K562 (cell line): Measurements from ENCODE around the gene EML2. TPM values are rescaled to one million over a fixed set of nuclear protein-coding genes. Genes with fewer than 3 reads are reported as not detected.

Experiments
- CAMTA2 ChIP-seq: fragments of 250-450 bp; sonication (Bioruptor Pico); conservative IDR thresholded peaks from 2 replicates; pipeline ENCODE4 v1.5.1; 2022
- EHMT2 ChIP-seq: fragments of 450-650 bp; IDR thresholded peaks from 2 replicates; pipeline ENCODE4 v1.6.1; 2018; ENCODE audit warnings: antibody characterized with exemption
- HDAC1 ChIP-seq, 2 experiments: fragments of 450-650 bp; IDR thresholded peaks; 2 replicates each; pipeline ENCODE4 v1.6.1; 2016 to 2017; ENCODE audit warnings: inconsistent platforms in 1 of 2, mild to moderate bottlenecking in 1 of 2, moderate library complexity in 1 of 2
- HMGN3 ChIP-seq: IDR thresholded peaks from 2 replicates; pipeline ENCODE4 v1.6.1; 2011; ENCODE audit warnings: borderline replicate concordance, low read depth, mild to moderate bottlenecking, mixed read lengths, low read length; ENCODE audit not compliant: insufficient read length; ENCODE audit errors: extremely low read depth
- HNRNPK ChIP-seq: fragments of 200-400 bp; formaldehyde crosslinking; IDR thresholded peaks from one replicate; pipeline ENCODE4 v1.6.1; 2018; ENCODE audit warnings: mild to moderate bottlenecking, low read depth, low read length; ENCODE audit not compliant: poor library complexity, severe bottlenecking
- HNRNPUL1 ChIP-seq: fragments of 200-400 bp; formaldehyde crosslinking; IDR thresholded peaks from 2 replicates; pipeline ENCODE4 v1.6.1; 2017; ENCODE audit warnings: low read length
- KLF13 ChIP-seq: fragments of 450-650 bp; IDR thresholded peaks from 2 replicates; pipeline ENCODE4 v1.6.1; 2016; ENCODE audit warnings: missing genetic modification characterization, low read depth, mild to moderate bottlenecking, missing compliant biosample characterization, moderate library complexity, borderline replicate concordance
- TFAP4 ChIP-seq: sonication (generic); formaldehyde crosslinking; IDR thresholded peaks from 2 replicates; pipeline ENCODE4 v1.8.0; 2022; ENCODE audit warnings: missing genetic modification reagents, mild to moderate bottlenecking, moderate library complexity, borderline replicate concordance
- USF1 ChIP-seq: sonication (generic); formaldehyde crosslinking; IDR thresholded peaks from 2 replicates; pipeline ENCODE4 v1.9.0; 2022; ENCODE audit warnings: mild to moderate bottlenecking, missing genetic modification reagents
- ZHX1 ChIP-seq: fragments of 150-350 bp; conservative IDR thresholded peaks from 2 replicates; pipeline ENCODE4 v1.6.1; 2014; ENCODE audit warnings: low read length
- ZNF561 ChIP-seq: fragments of 450-650 bp; formaldehyde crosslinking; conservative IDR thresholded peaks from 2 replicates; pipeline ENCODE4 v1.4.0; 2020; ENCODE audit warnings: mild to moderate bottlenecking, moderate library complexity
- polyA plus RNA-seq, 8 experiments: library from polyadenylated mRNA; depleted of rRNA in 4 of 8; stranded (reverse) in 5 of 8; unstranded in 3 of 8; fragments of >200 nt; fragmentation: Nextera tagmentation in 2 of 8; fragmentation: Illumina TruSeq in 1 of 8; extraction: Ambion mirVana in 2 of 8; extraction: Trizol in 1 of 8; gene quantifications; 2 replicates each; pipeline versions ENCODE4 v1.2.1 to v1.2.3, GENCODE V29; 2011 to 2014; ENCODE audit warnings: inconsistent platforms in 1 of 8, missing spikeins in 1 of 8
- total RNA-seq, 7 experiments: library from RNA; depleted of rRNA in 6 of 7; stranded (reverse); fragments of >200 nt in 6 of 7; fragmentation: Illumina TruSeq in 2 of 7; extraction: Trizol in 2 of 7; gene quantifications; 2 replicates each; pipeline versions ENCODE4 v1.2.1 to v1.2.3, GENCODE V29; 2011 to 2021; ENCODE audit warnings: low replicate concordance in 1 of 7
- TF ChIP-seq, protein P1 (sequence below), 3 experiments: IDR thresholded peaks in 2 of 3; conservative IDR thresholded peaks in 1 of 3; 2 replicates each; pipeline ENCODE4 v1.5.1; 2011 to 2012; ENCODE audit warnings: low read length in 3 of 3, mild to moderate bottlenecking in 3 of 3, control low read depth in 2 of 3, improper control_type of control experiment in 1 of 3, inconsistent platforms in 1 of 3, low read depth in 1 of 3, mixed read lengths in 1 of 3, moderate library complexity in 1 of 3; ENCODE audit not compliant: insufficient read depth in 2 of 3
- TF ChIP-seq, protein P2 (sequence below): fragments of 250-450 bp; sonication (Bioruptor Pico); IDR thresholded peaks from 2 replicates; pipeline ENCODE4 v1.4.0; 2020
- TF ChIP-seq, protein P3 (sequence below): fragments of 250-450 bp; sonication (Bioruptor Pico); IDR thresholded peaks from 2 replicates; pipeline ENCODE4 v1.9.0; 2021; ENCODE audit warnings: mild to moderate bottlenecking

EML2 gene
- total and polyA plus RNA-seq, 9 of the 15 experiments (the other 6 are each of a cell fraction or from before 2014, with no cell fraction given), result 2.6 to 69.6 (median 24.8) TPM

DNA sequence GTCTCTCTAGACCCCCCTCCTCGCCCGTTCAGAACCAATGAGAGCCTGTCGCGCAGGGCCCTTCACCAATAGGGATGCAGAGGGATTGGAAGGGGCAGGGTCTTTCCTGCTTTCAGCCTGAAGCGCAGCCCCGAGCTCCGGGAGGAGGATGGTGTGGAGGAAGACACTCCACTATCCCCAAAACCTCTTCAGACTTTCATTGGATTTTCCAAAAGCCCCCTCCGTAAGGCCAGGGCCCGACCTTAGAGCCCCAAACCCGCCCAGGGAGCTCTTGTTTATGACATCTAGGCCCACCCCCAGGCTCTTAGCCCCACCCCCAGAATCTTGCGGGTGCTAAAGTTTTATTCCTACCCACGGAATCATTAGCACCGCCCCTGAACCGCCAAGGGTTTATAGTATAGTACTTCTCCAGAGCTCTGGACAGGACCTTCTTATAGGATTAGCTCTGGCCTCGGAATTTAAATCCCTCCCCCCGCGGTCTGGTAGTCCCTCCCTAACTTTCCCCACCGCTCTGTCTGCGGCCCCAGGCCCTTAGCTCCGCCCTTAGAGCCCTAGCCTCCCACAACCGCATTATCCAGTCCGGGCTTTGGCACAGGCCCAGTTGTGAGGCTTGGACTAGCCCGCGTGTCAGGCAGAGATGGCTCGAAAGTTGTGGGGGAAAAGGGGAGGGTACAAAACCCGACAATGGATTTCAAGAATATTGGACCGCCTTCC, 6.6 kb upstream of the EML2 start (continued):
- TF ChIP-seq KLF13 (tag) (no peak), CAMTA2 (CRISPR knock-in tag) (no peak), HNRNPUL1 (no peak), USF1 (no peak), ZNF561 (CRISPR knock-in tag) (no peak), ZHX1 (no peak), EHMT2 (peak; percentile 83; the same call in 1 of the 2 replicates), HDAC1 (IDR thresholded peaks at IDR 0.05) (peak; percentile 61 to 84; a peak in 2 of 4 replicates), HNRNPK (no peak), TFAP4 (CRISPR knock-in tag) (peak; percentile 87), HMGN3 (no peak)
- TF ChIP-seq, protein P1, sequence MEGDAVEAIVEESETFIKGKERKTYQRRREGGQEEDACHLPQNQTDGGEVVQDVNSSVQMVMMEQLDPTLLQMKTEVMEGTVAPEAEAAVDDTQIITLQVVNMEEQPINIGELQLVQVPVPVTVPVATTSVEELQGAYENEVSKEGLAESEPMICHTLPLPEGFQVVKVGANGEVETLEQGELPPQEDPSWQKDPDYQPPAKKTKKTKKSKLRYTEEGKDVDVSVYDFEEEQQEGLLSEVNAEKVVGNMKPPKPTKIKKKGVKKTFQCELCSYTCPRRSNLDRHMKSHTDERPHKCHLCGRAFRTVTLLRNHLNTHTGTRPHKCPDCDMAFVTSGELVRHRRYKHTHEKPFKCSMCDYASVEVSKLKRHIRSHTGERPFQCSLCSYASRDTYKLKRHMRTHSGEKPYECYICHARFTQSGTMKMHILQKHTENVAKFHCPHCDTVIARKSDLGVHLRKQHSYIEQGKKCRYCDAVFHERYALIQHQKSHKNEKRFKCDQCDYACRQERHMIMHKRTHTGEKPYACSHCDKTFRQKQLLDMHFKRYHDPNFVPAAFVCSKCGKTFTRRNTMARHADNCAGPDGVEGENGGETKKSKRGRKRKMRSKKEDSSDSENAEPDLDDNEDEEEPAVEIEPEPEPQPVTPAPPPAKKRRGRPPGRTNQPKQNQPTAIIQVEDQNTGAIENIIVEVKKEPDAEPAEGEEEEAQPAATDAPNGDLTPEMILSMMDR (IDR thresholded peaks at IDR 0.05 in 2 of 3, conservative IDR thresholded peaks at IDR 0.05 in 1 of 3; ENCODE audit: insufficient read depth in 2 of 3, low read depth in 1 of 3, low read length in 3 of 3), result no peak
- TF ChIP-seq, protein P2, sequence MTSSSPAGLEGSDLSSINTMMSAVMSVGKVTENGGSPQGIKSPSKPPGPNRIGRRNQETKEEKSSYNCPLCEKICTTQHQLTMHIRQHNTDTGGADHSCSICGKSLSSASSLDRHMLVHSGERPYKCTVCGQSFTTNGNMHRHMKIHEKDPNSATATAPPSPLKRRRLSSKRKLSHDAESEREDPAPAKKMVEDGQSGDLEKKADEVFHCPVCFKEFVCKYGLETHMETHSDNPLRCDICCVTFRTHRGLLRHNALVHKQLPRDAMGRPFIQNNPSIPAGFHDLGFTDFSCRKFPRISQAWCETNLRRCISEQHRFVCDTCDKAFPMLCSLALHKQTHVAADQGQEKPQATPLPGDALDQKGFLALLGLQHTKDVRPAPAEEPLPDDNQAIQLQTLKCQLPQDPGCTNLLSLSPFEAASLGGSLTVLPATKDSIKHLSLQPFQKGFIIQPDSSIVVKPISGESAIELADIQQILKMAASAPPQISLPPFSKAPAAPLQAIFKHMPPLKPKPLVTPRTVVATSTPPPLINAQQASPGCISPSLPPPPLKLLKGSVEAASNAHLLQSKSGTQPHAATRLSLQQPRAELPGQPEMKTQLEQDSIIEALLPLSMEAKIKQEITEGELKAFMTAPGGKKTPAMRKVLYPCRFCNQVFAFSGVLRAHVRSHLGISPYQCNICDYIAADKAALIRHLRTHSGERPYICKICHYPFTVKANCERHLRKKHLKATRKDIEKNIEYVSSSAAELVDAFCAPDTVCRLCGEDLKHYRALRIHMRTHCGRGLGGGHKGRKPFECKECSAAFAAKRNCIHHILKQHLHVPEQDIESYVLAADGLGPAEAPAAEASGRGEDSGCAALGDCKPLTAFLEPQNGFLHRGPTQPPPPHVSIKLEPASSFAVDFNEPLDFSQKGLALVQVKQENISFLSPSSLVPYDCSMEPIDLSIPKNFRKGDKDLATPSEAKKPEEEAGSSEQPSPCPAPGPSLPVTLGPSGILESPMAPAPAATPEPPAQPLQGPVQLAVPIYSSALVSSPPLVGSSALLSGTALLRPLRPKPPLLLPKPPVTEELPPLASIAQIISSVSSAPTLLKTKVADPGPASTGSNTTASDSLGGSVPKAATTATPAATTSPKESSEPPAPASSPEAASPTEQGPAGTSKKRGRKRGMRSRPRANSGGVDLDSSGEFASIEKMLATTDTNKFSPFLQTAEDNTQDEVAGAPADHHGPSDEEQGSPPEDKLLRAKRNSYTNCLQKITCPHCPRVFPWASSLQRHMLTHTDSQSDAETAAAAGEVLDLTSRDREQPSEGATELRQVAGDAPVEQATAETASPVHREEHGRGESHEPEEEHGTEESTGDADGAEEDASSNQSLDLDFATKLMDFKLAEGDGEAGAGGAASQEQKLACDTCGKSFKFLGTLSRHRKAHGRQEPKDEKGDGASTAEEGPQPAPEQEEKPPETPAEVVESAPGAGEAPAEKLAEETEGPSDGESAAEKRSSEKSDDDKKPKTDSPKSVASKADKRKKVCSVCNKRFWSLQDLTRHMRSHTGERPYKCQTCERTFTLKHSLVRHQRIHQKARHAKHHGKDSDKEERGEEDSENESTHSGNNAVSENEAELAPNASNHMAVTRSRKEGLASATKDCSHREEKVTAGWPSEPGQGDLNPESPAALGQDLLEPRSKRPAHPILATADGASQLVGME (CRISPR knock-in tag), result no peak
- TF ChIP-seq, protein P3, sequence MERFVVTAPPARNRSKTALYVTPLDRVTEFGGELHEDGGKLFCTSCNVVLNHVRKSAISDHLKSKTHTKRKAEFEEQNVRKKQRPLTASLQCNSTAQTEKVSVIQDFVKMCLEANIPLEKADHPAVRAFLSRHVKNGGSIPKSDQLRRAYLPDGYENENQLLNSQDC (CRISPR knock-in tag), result no peak
